ENCODE measurements around the gene PHOSPHO2.

GRCh38 chr2:169702996-169703395, 8.7 kb downstream of the PHOSPHO2 start:
- TF ChIP-seq, protein P1, sequence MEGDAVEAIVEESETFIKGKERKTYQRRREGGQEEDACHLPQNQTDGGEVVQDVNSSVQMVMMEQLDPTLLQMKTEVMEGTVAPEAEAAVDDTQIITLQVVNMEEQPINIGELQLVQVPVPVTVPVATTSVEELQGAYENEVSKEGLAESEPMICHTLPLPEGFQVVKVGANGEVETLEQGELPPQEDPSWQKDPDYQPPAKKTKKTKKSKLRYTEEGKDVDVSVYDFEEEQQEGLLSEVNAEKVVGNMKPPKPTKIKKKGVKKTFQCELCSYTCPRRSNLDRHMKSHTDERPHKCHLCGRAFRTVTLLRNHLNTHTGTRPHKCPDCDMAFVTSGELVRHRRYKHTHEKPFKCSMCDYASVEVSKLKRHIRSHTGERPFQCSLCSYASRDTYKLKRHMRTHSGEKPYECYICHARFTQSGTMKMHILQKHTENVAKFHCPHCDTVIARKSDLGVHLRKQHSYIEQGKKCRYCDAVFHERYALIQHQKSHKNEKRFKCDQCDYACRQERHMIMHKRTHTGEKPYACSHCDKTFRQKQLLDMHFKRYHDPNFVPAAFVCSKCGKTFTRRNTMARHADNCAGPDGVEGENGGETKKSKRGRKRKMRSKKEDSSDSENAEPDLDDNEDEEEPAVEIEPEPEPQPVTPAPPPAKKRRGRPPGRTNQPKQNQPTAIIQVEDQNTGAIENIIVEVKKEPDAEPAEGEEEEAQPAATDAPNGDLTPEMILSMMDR (IDR thresholded peaks at IDR 0.05), result no peak
- no peak for TF ChIP-seq POLR2A (IDR thresholded peaks at IDR 0.05)

Data from esophagus squamous epithelium (tissue), 4 donors.